HG03095 (cell line): Measurements from ENCODE around the gene ACVR2A.

Experiments used
- ATAC-seq: cut with Tn5 transposase; IDR thresholded peaks from one replicate; pipeline ENCODE4 v1.9.1; 2021; ENCODE audit warnings: moderate library complexity; ENCODE audit not compliant: unreplicated experiment

The ACVR2A gene

DNA sequence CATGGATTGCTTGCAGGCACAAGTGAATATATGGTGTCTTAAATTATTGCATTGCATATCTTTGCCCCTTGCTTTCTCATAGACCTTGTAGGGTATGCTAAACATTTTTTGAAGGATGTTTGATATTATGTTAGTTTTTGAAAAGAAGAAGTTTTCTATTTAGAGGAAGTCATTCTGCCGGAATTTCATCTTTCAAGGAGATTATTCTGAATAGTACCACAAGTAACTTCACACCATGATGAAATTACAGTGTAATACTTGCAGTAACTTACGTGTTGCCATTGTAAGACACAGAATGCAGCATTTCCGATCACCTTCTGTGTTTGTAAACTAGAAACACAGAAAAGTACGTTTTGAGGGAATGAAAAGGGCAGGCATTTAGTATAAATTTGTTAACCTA, 71.9 kb downstream of the ACVR2A start:
- ATAC-seq = no peak

DNA sequence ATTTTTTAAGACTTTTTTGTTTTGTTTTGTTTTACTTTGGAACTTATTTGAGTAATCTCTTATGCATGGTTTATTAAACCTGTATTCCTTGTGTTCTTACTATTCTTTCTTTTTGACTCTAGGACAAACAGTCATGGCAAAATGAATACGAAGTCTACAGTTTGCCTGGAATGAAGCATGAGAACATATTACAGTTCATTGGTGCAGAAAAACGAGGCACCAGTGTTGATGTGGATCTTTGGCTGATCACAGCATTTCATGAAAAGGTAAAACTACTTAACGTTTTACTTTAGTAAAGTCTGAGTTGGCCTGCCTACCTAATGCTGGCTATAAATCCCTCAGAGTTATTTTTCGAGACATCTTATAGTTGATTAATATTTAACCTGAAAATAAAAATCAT, 72.3 kb downstream of the ACVR2A start:
- no peak for ATAC-seq

DNA sequence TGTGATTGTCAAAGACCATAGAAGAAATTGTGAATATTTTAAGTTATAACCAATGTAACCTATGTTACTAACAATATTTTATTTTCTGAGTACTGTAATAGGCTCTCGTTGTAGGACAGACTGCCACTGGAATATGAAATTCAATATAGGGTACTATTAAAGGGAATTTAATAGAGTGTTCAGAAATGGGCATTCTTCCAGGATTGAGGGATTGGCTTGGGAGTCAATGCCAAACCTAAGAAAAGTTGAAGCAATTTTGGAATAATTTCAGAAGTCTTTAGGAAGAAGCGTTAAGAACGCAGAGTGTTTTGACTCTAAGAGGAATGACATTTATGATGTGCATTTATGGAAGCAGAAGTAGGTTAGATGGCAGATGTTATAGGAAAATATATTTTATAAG, 79.0 kb downstream of the ACVR2A start:
- no peak for ATAC-seq

DNA sequence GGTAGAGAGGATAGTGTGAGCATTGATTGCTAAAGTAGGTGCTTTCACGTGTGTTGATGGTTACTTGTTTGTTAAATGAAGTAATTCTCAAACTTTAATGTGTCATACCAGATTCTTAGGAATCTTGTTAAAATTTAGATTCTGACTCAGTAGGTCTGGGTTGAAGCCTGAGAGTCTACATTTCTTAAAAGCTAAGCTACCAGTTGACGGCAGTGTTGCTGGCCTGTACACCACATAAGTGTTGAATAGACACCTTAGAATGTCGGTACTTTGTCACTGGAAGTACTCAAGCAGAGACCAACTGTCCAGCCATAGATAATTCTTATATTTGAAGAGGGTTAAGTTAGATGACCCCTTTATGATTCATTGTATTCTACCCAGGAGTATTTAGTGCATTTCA, 79.8 kb downstream of the ACVR2A start:
- no peak for ATAC-seq

DNA sequence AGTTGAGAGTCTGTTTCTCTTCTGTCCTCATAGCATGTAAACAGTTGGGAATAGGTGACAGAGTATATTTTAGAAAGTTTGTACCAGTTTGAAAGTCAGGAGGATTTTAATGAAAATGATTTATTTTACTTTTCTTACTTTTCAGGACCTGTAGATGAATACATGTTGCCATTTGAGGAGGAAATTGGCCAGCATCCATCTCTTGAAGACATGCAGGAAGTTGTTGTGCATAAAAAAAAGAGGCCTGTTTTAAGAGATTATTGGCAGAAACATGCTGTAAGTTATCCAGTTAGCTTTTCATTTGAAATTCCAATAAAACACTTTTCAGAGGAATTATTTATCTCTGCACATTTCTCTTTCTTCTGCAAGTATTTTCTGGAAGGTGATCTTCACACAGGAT, 81.1 kb downstream of the ACVR2A start:
- no peak for ATAC-seq

DNA sequence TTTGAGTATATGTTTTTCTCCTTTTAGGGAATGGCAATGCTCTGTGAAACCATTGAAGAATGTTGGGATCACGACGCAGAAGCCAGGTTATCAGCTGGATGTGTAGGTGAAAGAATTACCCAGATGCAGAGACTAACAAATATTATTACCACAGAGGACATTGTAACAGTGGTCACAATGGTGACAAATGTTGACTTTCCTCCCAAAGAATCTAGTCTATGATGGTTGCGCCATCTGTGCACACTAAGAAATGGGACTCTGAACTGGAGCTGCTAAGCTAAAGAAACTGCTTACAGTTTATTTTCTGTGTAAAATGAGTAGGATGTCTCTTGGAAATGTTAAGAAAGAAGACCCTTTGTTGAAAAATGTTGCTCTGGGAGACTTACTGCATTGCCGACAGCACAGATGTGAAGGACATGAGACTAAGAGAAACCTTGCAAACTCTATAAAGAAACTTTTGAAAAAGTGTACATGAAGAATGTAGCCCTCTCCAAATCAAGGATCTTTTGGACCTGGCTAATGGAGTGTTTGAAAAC, 82.3 kb downstream of the ACVR2A start:
- ATAC-seq = no peak

DNA sequence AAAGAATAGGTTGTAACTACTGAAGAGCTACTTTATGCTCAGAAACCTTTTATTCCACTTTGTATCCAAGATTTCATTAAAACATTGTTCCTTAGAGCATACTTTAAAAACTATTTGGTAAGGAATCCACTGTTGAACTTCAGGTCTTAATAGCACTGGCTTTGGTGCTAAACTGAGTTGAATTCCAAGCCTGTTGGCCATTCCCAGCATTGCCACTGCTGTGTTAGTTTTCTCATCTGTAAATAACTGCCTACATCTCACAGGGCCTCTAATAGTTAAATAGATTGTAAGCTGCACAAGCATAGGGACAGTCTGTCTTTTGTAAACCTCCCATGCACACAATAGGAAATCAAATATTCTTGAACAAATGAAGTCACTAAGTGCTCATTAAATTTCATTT, 89.1 kb downstream of the ACVR2A start:
- ATAC-seq = no peak

DNA sequence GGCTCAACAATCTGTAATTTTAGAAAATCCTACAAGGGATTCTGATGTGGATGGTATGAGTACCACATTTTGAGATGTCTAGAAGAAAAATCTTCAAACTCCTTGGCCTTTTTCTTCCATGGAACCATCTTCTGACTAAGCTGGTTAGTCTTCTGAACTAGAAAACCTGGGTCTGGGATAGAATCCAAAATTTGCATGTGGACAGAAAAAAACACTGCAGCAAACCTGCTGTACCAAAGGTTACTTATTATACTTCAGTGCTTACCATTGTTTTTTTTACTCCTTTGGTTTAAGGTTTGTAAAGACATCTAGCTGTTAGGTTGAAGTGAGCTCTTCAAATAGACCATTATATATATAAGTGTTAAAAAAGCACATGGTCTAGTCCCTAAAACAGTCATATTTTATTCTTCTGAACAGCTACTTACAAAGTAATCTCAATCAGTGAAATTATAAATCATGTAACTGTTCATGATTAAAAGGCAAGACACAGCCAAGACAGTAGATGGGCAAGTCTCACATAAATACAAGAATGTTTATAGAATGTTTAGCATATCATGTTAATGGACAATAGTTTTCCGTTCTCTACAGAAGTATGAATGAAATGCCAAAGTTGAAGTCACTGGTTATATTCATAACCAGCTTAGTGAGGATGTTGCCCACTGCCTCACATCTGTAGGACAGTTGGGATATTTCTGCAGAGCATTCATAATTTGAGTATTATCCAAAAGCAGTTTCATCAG, 90.2 kb downstream of the ACVR2A start:
- ATAC-seq = no peak

DNA sequence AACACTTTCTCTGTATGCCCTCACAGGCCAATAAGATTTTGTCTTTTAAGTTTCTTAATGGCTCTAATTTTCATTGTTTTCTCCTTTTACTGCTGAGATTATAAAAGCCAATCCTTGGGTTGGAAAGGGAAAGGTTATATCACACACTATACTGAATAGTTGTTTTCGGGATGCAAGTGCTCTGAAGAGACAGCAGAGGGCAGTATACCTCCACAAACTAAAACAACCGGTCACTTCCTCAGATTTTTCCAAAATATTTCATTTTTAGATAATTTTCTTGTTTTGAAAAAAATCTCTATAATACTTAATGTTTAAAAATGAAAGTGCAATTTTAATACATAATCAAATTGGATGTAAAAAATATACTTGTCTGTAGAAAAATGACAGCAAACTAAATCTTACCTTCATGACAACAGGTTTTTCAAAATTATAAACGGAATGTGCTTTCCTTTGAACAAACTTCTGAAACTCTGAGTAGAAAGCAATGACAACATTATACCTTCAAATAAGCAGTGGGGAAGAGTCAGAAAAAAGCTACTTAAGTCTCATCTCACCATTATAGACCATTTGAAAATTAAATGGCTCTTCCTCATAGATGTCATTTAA, 93.0 kb downstream of the ACVR2A start:
- ATAC-seq = no peak

DNA sequence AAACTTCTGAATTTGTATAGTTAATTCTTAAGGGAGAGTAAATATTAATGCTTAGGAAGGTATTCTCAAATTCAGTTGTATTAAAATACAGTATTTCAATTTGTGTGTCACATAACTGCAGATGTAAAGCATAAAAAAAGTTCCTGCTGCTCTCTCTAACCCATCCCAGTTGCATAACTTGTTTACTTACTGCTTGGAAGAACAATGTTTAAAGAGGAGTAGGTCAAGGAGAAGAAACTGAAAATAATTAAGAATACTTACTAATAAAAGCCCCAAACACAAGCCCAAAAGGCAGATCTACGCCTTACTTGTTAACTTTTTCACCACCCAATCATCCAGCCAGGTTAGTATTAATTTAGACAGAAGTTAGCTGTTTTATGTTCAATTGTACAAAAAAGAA, 94.5 kb downstream of the ACVR2A start:
- ATAC-seq = no peak

DNA sequence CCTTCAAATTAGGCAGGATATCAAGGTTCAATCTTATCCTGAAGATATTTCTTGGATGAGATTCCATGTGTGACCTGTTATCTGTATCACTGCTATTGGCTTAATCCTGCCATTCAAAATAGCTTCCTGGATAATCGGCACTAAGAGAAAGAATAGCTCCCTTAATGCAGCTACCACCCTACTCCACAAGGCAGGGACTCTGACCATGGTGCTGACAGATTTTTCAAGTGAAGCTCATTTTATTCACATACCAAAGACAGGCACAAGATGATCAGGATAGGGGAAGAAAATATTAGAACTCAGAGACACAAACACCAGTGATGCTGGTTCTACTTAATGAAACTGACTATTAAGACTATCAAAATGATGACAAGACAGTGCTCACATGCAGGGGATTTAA, 100.8 kb downstream of the ACVR2A start:
- no peak for ATAC-seq

DNA sequence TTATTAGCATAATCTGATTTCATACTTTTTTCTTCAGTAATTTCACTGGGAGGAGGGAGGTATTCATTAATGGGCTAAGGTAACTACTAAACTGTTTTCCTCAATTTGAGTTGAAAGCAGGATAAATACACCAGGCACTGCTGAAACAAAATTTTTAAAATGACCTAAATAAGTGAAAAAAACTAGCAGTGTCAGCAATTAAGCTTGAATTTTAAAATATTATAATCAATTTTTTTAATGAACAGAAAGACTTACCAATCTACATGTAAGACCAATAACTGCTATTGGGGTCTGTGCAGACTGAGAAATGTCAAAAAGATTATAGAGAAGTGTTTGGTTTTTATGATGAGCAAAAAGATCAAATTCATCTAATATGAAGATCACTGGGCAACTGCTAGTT, 107.3 kb downstream of the ACVR2A start:
- ATAC-seq = no peak

DNA sequence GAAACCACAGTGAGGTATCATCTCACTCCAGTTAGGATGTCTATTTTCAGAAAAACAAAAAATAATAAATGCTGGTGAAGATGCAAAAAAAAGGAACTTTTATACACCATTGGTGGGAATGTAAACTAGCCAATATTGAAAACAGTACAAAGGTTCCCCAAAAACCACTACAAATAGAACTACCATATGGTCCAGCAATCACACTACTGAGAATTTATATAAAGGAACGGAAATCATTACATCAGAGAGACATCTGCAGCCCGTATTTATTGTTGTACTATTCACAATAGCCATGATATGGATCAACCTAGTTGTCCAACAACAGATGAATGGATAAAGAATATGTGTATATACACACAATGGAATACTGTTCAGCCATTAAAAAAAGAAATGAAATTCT, 123.7 kb downstream of the ACVR2A start:
- no peak for ATAC-seq

DNA sequence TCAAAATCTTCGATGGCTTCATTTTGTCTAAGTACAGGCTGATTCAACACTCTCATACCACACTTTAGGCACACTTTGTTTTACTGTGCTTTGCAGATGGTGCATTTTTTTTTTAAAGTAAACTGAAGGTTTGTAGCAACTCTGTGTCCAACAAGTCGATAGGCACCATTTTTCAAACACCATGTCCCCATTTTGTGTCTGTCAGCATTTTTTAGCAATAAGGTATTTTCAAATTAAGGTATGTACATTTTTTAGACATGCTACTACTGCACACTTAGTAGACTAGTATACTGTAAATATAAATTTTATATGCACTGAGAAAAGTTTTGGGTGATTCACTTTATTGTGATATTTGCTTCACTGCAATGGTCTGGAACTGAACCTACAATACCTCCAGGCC, 131.3 kb downstream of the ACVR2A start:
- no peak for ATAC-seq

DNA sequence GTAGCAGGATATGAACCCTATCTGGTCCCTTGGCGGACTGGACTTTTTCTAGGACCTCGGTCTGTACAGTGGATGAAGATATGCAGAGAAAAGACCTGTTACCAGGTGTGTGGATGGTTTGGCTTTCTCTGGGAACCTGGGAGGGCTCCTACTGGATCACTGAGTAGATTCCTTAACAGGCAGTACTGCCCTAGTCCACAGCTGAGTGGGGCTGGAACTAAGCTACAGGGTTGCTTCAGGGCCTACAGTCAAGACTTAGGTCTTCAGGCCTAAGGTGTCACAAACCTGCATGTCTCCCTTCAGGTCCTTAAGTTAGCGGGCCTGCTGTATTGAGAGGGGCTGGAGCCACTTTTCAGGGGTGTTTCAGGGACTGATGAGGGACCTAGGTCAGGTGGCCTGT, 132.8 kb downstream of the ACVR2A start:
- ATAC-seq = no peak
